OCI-LY1 (cell line): ENCODE measurements around the gene TAS2R1.

Source experiments
- CTCF ChIP-seq: fragments of 200-600 bp; sonication (generic), shearing (Covaris generic); IDR thresholded peaks from 2 replicates; pipeline ENCODE4 v1.5.1; 2017; ENCODE audit warnings: mild to moderate bottlenecking, antibody characterized with exemption, low read length, moderate library complexity, mixed read lengths
- EZH2 ChIP-seq: fragments of 200-600 bp; sonication (generic), shearing (Covaris generic); IDR thresholded peaks from 2 replicates; pipeline ENCODE4 v1.8.0; 2017; ENCODE audit warnings: borderline replicate concordance, mixed run types, mild to moderate bottlenecking, antibody characterized with exemption, low read length, moderate library complexity, mixed read lengths

GRCh38 chr5:9596171-9596780 is 33.9 kb downstream of the TAS2R1 start:
- no peak for TF ChIP-seq CTCF
- no peak for TF ChIP-seq EZH2
